Stimulated activated memory B cell treated with anti-CD40 and anti-IgM and Interleukin-4, amounts not matched to agents 10 μg/mL and 1 μg/mL and 100 μg/mL, for 72 hours (primary cell): ENCODE measurements around the gene BCAT1.

Experiments used
- ATAC-seq: fragments of 150-1000 bp; cut with Tn5 transposase; 2 replicates; pipeline ENCODE4 v1.10.0; 2021
- H3K27ac Mint-ChIP-seq: one replicate; pipeline ENCODE4 v1.8.0; 2022; ENCODE audit warnings: mild to moderate bottlenecking, mixed read lengths
- H3K27me3 Mint-ChIP-seq: one replicate; pipeline ENCODE4 v1.8.0; 2022; ENCODE audit warnings: mixed read lengths
- H3K36me3 Mint-ChIP-seq: one replicate; pipeline ENCODE4 v1.8.0; 2022; ENCODE audit warnings: mixed read lengths
- H3K4me1 Mint-ChIP-seq: one replicate; pipeline ENCODE4 v1.8.0; 2022; ENCODE audit warnings: mixed read lengths
- H3K4me3 Mint-ChIP-seq: one replicate; pipeline ENCODE4 v1.8.0; 2022; ENCODE audit warnings: mild to moderate bottlenecking, moderate library complexity, mixed read lengths
- H3K9me3 Mint-ChIP-seq: one replicate; pipeline ENCODE4 v1.8.0; 2022; ENCODE audit warnings: mixed read lengths

The BCAT1 gene

GRCh38 chr12:24948757-24949722, at the start of gene BCAT1:
BCAT1 (minus strand) TSS chr12:24949101; CDS start chr12:24948932, 169 bp downstream.
- peaks cover 68% of the 10 kb centered on the region for H3K4me1 Mint-ChIP-seq
- peaks cover 13% of the 10 kb centered on the region for H3K36me3 Mint-ChIP-seq
- no peaks in the 10 kb centered on the region for H3K9me3 Mint-ChIP-seq
- H3K4me3 Mint-ChIP-seq, result peak within 1 kb of the TSS; percentile 88
- ATAC-seq, result peak; percentile 80
- H3K27ac Mint-ChIP-seq, result peak within 1 kb of the TSS; percentile 90
- H3K27me3 Mint-ChIP-seq, result peaks cover 17% of the 10 kb centered on the region

- Mint-ChIP-seq H3K4me1 (peaks cover 63% of the 10 kb centered on the region), H3K27ac (peak overlapping the region; percentile 93), H3K27me3 (no peaks in the 10 kb centered on the region), H3K36me3 (no peaks in the 10 kb centered on the region), H3K9me3 (no peaks in the 10 kb centered on the region), H3K4me3 (peak overlapping the region; percentile 71)
- ATAC-seq, result peak; percentile 92
These were observed 49.2 kb upstream of the BCAT1 start for GRCh38 chr12:24997970-24998582.

- Mint-ChIP-seq H3K4me3 (peak overlapping the region; percentile 71), H3K9me3 (no peaks in the 10 kb centered on the region), H3K36me3 (no peaks in the 10 kb centered on the region), H3K27me3 (no peaks in the 10 kb centered on the region), H3K4me1 (peaks cover 63% of the 10 kb centered on the region), H3K27ac (peak overlapping the region; percentile 93)
- ATAC-seq, result peak; percentile 28
These were observed 48.6 kb upstream of the BCAT1 start for GRCh38 chr12:24997496-24997895.

GRCh38 chr12:24996820-24997219, 47.9 kb upstream of the BCAT1 start:
- Mint-ChIP-seq H3K36me3 (no peaks in the 10 kb centered on the region), H3K27me3 (no peaks in the 10 kb centered on the region), H3K4me1 (peaks cover 66% of the 10 kb centered on the region), H3K27ac (peak overlapping the region; percentile 93), H3K4me3 (peak overlapping the region; percentile 71), H3K9me3 (no peaks in the 10 kb centered on the region)
- peak; percentile 28 for ATAC-seq

GRCh38 chr12:24996102-24996797, 47.3 kb upstream of the BCAT1 start:
- Mint-ChIP-seq H3K9me3 (no peaks in the 10 kb centered on the region), H3K27me3 (no peaks in the 10 kb centered on the region), H3K4me3 (peak overlapping the region; percentile 71), H3K27ac (peak overlapping the region; percentile 93), H3K36me3 (no peaks in the 10 kb centered on the region), H3K4me1 (peaks cover 67% of the 10 kb centered on the region)
- ATAC-seq, result peak; percentile 71

GRCh38 chr12:24993793-24994192, 44.9 kb upstream of the BCAT1 start:
- H3K9me3 Mint-ChIP-seq, result no peaks in the 10 kb centered on the region
- no peaks in the 10 kb centered on the region for H3K27me3 Mint-ChIP-seq
- H3K4me3 Mint-ChIP-seq, result no peak overlapping the region
- ATAC-seq, result no peak
- peak overlapping the region; percentile 69 for H3K27ac Mint-ChIP-seq
- H3K4me1 Mint-ChIP-seq, result peaks cover 50% of the 10 kb centered on the region
- no peaks in the 10 kb centered on the region for H3K36me3 Mint-ChIP-seq

GRCh38 chr12:24991209-24992049, 42.5 kb upstream of the BCAT1 start:
- no peaks in the 10 kb centered on the region for H3K9me3 Mint-ChIP-seq
- H3K27ac Mint-ChIP-seq, result no peak overlapping the region
- H3K27me3 Mint-ChIP-seq, result no peaks in the 10 kb centered on the region
- peak; percentile 82 for ATAC-seq
- peaks cover 31% of the 10 kb centered on the region for H3K4me1 Mint-ChIP-seq
- no peaks in the 10 kb centered on the region for H3K36me3 Mint-ChIP-seq
- no peak overlapping the region for H3K4me3 Mint-ChIP-seq

- ATAC-seq, result no peak
- no peaks in the 10 kb centered on the region for H3K9me3 Mint-ChIP-seq
- no peak overlapping the region for H3K4me3 Mint-ChIP-seq
- no peak overlapping the region for H3K27ac Mint-ChIP-seq
- peaks cover 18% of the 10 kb centered on the region for H3K4me1 Mint-ChIP-seq
- H3K27me3 Mint-ChIP-seq, result no peaks in the 10 kb centered on the region
- no peaks in the 10 kb centered on the region for H3K36me3 Mint-ChIP-seq
These were observed 40.3 kb upstream of the BCAT1 start for GRCh38 chr12:24989216-24989615.

GRCh38 chr12:24982250-24982649, 33.3 kb upstream of the BCAT1 start:
- Mint-ChIP-seq H3K27ac (no peak overlapping the region), H3K4me3 (no peak overlapping the region), H3K27me3 (no peaks in the 10 kb centered on the region)

GRCh38 chr12:24979976-24980730, 31.3 kb upstream of the BCAT1 start:
- H3K4me3 Mint-ChIP-seq, result no peak overlapping the region
- H3K27me3 Mint-ChIP-seq, result no peaks in the 10 kb centered on the region
- H3K4me1 Mint-ChIP-seq, result no peaks in the 10 kb centered on the region
- H3K9me3 Mint-ChIP-seq, result peaks cover 6% of the 10 kb centered on the region
- no peak for ATAC-seq
- H3K27ac Mint-ChIP-seq, result no peak overlapping the region
- no peaks in the 10 kb centered on the region for H3K36me3 Mint-ChIP-seq

More at GRCh38 chr12:24982250-24982649, 33.3 kb upstream of the BCAT1 start:
- H3K4me1 Mint-ChIP-seq, result no peaks in the 10 kb centered on the region
- peaks cover 6% of the 10 kb centered on the region for H3K9me3 Mint-ChIP-seq
- H3K36me3 Mint-ChIP-seq, result no peaks in the 10 kb centered on the region
- no peak for ATAC-seq

- Mint-ChIP-seq H3K36me3 (no peaks in the 10 kb centered on the region), H3K27ac (no peak overlapping the region), H3K4me3 (no peak overlapping the region), H3K27me3 (no peaks in the 10 kb centered on the region), H3K4me1 (no peaks in the 10 kb centered on the region), H3K9me3 (peaks cover 6% of the 10 kb centered on the region)
- no peak for ATAC-seq
These were observed 30.4 kb upstream of the BCAT1 start for GRCh38 chr12:24979329-24979728.

- Mint-ChIP-seq H3K27me3 (no peaks in the 10 kb centered on the region), H3K27ac (no peak overlapping the region), H3K9me3 (peaks cover 8% of the 10 kb centered on the region), H3K4me3 (no peak overlapping the region), H3K4me1 (no peaks in the 10 kb centered on the region), H3K36me3 (no peaks in the 10 kb centered on the region)
- ATAC-seq, result no peak
These were observed 28.8 kb upstream of the BCAT1 start for GRCh38 chr12:24977711-24978110.

GRCh38 chr12:24977060-24977459, 28.2 kb upstream of the BCAT1 start:
- Mint-ChIP-seq H3K4me3 (no peak overlapping the region), H3K36me3 (no peaks in the 10 kb centered on the region), H3K4me1 (no peaks in the 10 kb centered on the region), H3K27ac (no peak overlapping the region), H3K27me3 (no peaks in the 10 kb centered on the region), H3K9me3 (peaks cover 3% of the 10 kb centered on the region)
- no peak for ATAC-seq

- Mint-ChIP-seq H3K27ac (no peak overlapping the region), H3K4me1 (no peaks in the 10 kb centered on the region), H3K27me3 (no peaks in the 10 kb centered on the region), H3K36me3 (no peaks in the 10 kb centered on the region), H3K4me3 (no peak overlapping the region), H3K9me3 (peaks cover 3% of the 10 kb centered on the region)
- ATAC-seq, result no peak
These were observed 26.5 kb upstream of the BCAT1 start for GRCh38 chr12:24975425-24975824.
